ENCODE data around the gene UQCC3. TPM values are rescaled to one million over a fixed set of nuclear protein-coding genes. Genes with fewer than 3 reads are reported as not detected.

UQCC3 gene
- total RNA-seq, 1 experiment from 2014 or later: 17.9 TPM

Other genes starting within 250 kb of the UQCC3 start
- gene AHNAK, start 124.9 kb upstream of the UQCC3 start, total RNA-seq (2021; ENCODE audit: unreplicated experiment): 239 TPM
- gene EEF1G, start 97.8 kb upstream of the UQCC3 start, total RNA-seq (2021; ENCODE audit: unreplicated experiment): 1,901 TPM
- gene TUT1, start 80.2 kb upstream of the UQCC3 start, total RNA-seq (2021; ENCODE audit: unreplicated experiment): 49.0 TPM
- gene MTA2, start 69.8 kb upstream of the UQCC3 start, total RNA-seq (2021; ENCODE audit: unreplicated experiment): 98.9 TPM
- gene EML3, start 58.9 kb upstream of the UQCC3 start, total RNA-seq (2021; ENCODE audit: unreplicated experiment): 124 TPM
- 2.7 TPM for gene ROM1, start 58.4 kb upstream of the UQCC3 start, total RNA-seq (2021; ENCODE audit: unreplicated experiment)
- gene B3GAT3, start 49.7 kb upstream of the UQCC3 start, total RNA-seq (2021; ENCODE audit: unreplicated experiment): 51.2 TPM
- gene GANAB, start 25.1 kb upstream of the UQCC3 start, total RNA-seq (2021; ENCODE audit: unreplicated experiment): 410 TPM
- gene INTS5, start 18.4 kb upstream of the UQCC3 start, total RNA-seq (2021; ENCODE audit: unreplicated experiment): 29.1 TPM
- 121 TPM for gene C11orf98, start 6.5 kb upstream of the UQCC3 start, total RNA-seq (2021; ENCODE audit: unreplicated experiment)
- gene CSKMT, start 6.4 kb upstream of the UQCC3 start, total RNA-seq (2021; ENCODE audit: unreplicated experiment): 63.5 TPM
- gene LBHD1, start 594 bp downstream of the UQCC3 start, total RNA-seq (2021; ENCODE audit: unreplicated experiment): 14.7 TPM
- gene UBXN1, start 7.4 kb downstream of the UQCC3 start, total RNA-seq (2021; ENCODE audit: unreplicated experiment): 94.2 TPM
- 0.71 TPM for gene LRRN4CL, start 17.9 kb downstream of the UQCC3 start, total RNA-seq (2021; ENCODE audit: unreplicated experiment)
- 62.0 TPM for gene BSCL2, start 35.8 kb downstream of the UQCC3 start, total RNA-seq (2021; ENCODE audit: unreplicated experiment)
- gene GNG3, start 36.0 kb downstream of the UQCC3 start, total RNA-seq (2021; ENCODE audit: unreplicated experiment): not detected
- gene HNRNPUL2, start 55.8 kb downstream of the UQCC3 start, total RNA-seq (2021; ENCODE audit: unreplicated experiment): 45.8 TPM
- 33.3 TPM for gene TTC9C, start 56.8 kb downstream of the UQCC3 start, total RNA-seq (2021; ENCODE audit: unreplicated experiment)
- 11.3 TPM for gene ZBTB3, start 82.5 kb downstream of the UQCC3 start, total RNA-seq (2021; ENCODE audit: unreplicated experiment)
- 109 TPM for gene POLR2G, start 89.9 kb downstream of the UQCC3 start, total RNA-seq (2021; ENCODE audit: unreplicated experiment)
- 24.2 TPM for gene TAF6L, start 99.7 kb downstream of the UQCC3 start, total RNA-seq (2021; ENCODE audit: unreplicated experiment)
- 51.6 TPM for gene TMEM179B, start 115.7 kb downstream of the UQCC3 start, total RNA-seq (2021; ENCODE audit: unreplicated experiment)
- 18.4 TPM for gene TMEM223, start 120.3 kb downstream of the UQCC3 start, total RNA-seq (2021; ENCODE audit: unreplicated experiment)
- gene NXF1, start 133.8 kb downstream of the UQCC3 start, total RNA-seq (2021; ENCODE audit: unreplicated experiment): 55.5 TPM
- gene STX5, start 160.4 kb downstream of the UQCC3 start, total RNA-seq (2021; ENCODE audit: unreplicated experiment): 29.5 TPM
- gene TEX54, start 161.2 kb downstream of the UQCC3 start, total RNA-seq (2021; ENCODE audit: unreplicated experiment): not detected
- 111 TPM for gene WDR74, start 167.9 kb downstream of the UQCC3 start, total RNA-seq (2021; ENCODE audit: unreplicated experiment)
- 418 TPM for gene SLC3A2, start 209.2 kb downstream of the UQCC3 start, total RNA-seq (2021; ENCODE audit: unreplicated experiment)
- gene CHRM1, start 249.7 kb downstream of the UQCC3 start, total RNA-seq (2021; ENCODE audit: unreplicated experiment): 0.10 TPM

All from HCT116 (cell line).